Panc1 (cell line): ENCODE measurements around the gene SLPI. TPM values are rescaled to one million over a fixed set of nuclear protein-coding genes. Genes with fewer than 3 reads are reported as not detected.

Source experiments
- ATAC-seq: fragments of 200-7000 bp; cut with Tn5 transposase; 2 replicates; pipeline ENCODE4 v1.9.1; 2020; ENCODE audit warnings: mild to moderate bottlenecking, moderate library complexity
- Bru-seq: library from RNA; stranded (reverse); fragments of 400-500 nt; gene quantifications from one replicate; lab custom pipeline; 2021; lab: Mats Ljungman, UMichigan
- BruChase-seq, 2 experiments: library from RNA; stranded (reverse); fragments of 400-500 nt; gene quantifications; one replicate each; lab custom pipeline; 2021; lab: Mats Ljungman, UMichigan
- BruUV-seq: library from RNA; stranded (reverse); fragments of 400-500 nt; replicated peaks from 2 replicates; lab custom pipeline; 2021; lab: Mats Ljungman, UMichigan
- CTCF ChIA-PET: fragments of 300-600 bp; sonication (Branson Sonifier 250); formaldehyde crosslinking; loops from one replicate; lab custom pipeline; 2022; ENCODE audit warnings: antibody characterized with exemption; lab: Charles Lee
- POLR2A ChIA-PET: fragments of 300-600 bp; sonication (Branson Sonifier 250); formaldehyde crosslinking; loops from one replicate; lab custom pipeline; 2022; ENCODE audit warnings: antibody characterized with exemption; lab: Charles Lee
- DNase-seq: peaks from one replicate; pipeline ENCODE4 v3.0.0-alpha.2; 2010; ENCODE audit warnings: low read depth, low spot score
- H3K27ac ChIP-seq: 2 replicates; pipeline ENCODE4 v1.5.1; 2011; ENCODE audit warnings: mild to moderate bottlenecking, low read length, inconsistent platforms
- H3K27me3 ChIP-seq: fragments of 200-500 bp; sonication (Bioruptor generic); 2 replicates; pipeline ENCODE4 v1.6.0; 2014; ENCODE audit warnings: low read length, inconsistent platforms; ENCODE audit not compliant: control insufficient read depth, insufficient read depth
- H3K36me3 ChIP-seq: fragments of 200-500 bp; sonication (Bioruptor generic); 2 replicates; pipeline ENCODE4 v1.5.1; 2014; ENCODE audit warnings: inconsistent platforms, mild to moderate bottlenecking, low read length, moderate library complexity; ENCODE audit not compliant: control insufficient read depth, insufficient read depth
- H3K4me1 ChIP-seq: 2 replicates; pipeline ENCODE4 v1.5.1; 2011; ENCODE audit warnings: inconsistent platforms, mild to moderate bottlenecking, low read length, moderate library complexity; ENCODE audit not compliant: control insufficient read depth, insufficient read depth
- H3K4me3 ChIP-seq, 2 experiments: 2 replicates each; pipeline ENCODE4 v1.5.1; 2011 to 2012; ENCODE audit warnings: low read depth in 2 of 2, low read length in 2 of 2, mild to moderate bottlenecking in 2 of 2, inconsistent platforms in 1 of 2, moderate library complexity in 1 of 2
- H3K9me3 ChIP-seq: fragments of 200-500 bp; sonication (Bioruptor generic); 2 replicates; pipeline ENCODE4 v1.5.1; 2014; ENCODE audit warnings: low read depth, mild to moderate bottlenecking, inconsistent platforms, low read length, moderate library complexity; ENCODE audit not compliant: control insufficient read depth, insufficient read depth
- POLR2AphosphoS5 ChIP-seq: IDR thresholded peaks from 2 replicates; pipeline ENCODE4 v1.6.1; 2012; ENCODE audit warnings: mild to moderate bottlenecking, low read depth, low read length, moderate library complexity
- SIN3A ChIP-seq: IDR thresholded peaks from 2 replicates; pipeline ENCODE4 v1.6.1; 2012; ENCODE audit warnings: low read depth, mild to moderate bottlenecking, low read length, moderate library complexity, borderline replicate concordance; ENCODE audit not compliant: insufficient read depth
- TCF7L2 ChIP-seq: IDR thresholded peaks from 2 replicates; pipeline ENCODE4 v1.6.1; 2011; ENCODE audit warnings: mild to moderate bottlenecking, low read depth, low read length, inconsistent platforms
- in situ Hi-C: cut with HindIII; loops from 2 replicates; pipeline ENCODE4 v1.10.0; 2016; ENCODE audit warnings: low sequenced_read_pairs, low pct_unique_long_range_greater_than_20kb
- intact Hi-C: fragments of 100-400 bp; cut with micrococcal nuclease; formaldehyde crosslinking; loops from one replicate; pipeline ENCODE4 v1.10.0; 2022; ENCODE audit not compliant: unreplicated experiment
- long read RNA-seq: library from polyadenylated mRNA; unstranded; transcript quantifications from one replicate; pipeline ENCODE4 v2.0.0, GENCODE V29; 2021; ENCODE audit not compliant: unreplicated experiment
- polyA plus RNA-seq: library from polyadenylated mRNA; unstranded; fragments of >200 nt; gene quantifications from one replicate; pipeline ENCODE4 v1.2.1, GENCODE V29; 2012; ENCODE audit warnings: missing spikeins; ENCODE audit not compliant: insufficient read length
- total RNA-seq: library from RNA; stranded (reverse); gene quantifications from one replicate; pipeline ENCODE4 v1.2.1, GENCODE V29; 2021; ENCODE audit not compliant: unreplicated experiment
- TF ChIP-seq, protein P1 (sequence below), 2 experiments: IDR thresholded peaks; 2 replicates each; pipeline ENCODE4 v1.6.1; 2011 to 2012; ENCODE audit warnings: low read depth in 2 of 2, control low read depth in 1 of 2, low read length in 1 of 2, mild to moderate bottlenecking in 1 of 2, moderate library complexity in 1 of 2; ENCODE audit not compliant: insufficient read depth in 1 of 2
- TF ChIP-seq, protein P2 (sequence below): fragments of 450-650 bp; IDR thresholded peaks from 2 replicates; pipeline ENCODE4 v1.5.1; 2017; ENCODE audit warnings: mild to moderate bottlenecking

Gene SLPI, protein sequence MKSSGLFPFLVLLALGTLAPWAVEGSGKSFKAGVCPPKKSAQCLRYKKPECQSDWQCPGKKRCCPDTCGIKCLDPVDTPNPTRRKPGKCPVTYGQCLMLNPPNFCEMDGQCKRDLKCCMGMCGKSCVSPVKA
- total RNA-seq (0.74 TPM), Bru-seq, nascent RNA (not detected), BruChase-seq, experiment 1, labeled RNA remaining after a 2-hour chase (not detected), BruChase-seq, experiment 2, labeled RNA remaining after a 6-hour chase (not detected)
- not detected for polyA plus RNA-seq
- long read RNA-seq = 0 reads

DNA sequence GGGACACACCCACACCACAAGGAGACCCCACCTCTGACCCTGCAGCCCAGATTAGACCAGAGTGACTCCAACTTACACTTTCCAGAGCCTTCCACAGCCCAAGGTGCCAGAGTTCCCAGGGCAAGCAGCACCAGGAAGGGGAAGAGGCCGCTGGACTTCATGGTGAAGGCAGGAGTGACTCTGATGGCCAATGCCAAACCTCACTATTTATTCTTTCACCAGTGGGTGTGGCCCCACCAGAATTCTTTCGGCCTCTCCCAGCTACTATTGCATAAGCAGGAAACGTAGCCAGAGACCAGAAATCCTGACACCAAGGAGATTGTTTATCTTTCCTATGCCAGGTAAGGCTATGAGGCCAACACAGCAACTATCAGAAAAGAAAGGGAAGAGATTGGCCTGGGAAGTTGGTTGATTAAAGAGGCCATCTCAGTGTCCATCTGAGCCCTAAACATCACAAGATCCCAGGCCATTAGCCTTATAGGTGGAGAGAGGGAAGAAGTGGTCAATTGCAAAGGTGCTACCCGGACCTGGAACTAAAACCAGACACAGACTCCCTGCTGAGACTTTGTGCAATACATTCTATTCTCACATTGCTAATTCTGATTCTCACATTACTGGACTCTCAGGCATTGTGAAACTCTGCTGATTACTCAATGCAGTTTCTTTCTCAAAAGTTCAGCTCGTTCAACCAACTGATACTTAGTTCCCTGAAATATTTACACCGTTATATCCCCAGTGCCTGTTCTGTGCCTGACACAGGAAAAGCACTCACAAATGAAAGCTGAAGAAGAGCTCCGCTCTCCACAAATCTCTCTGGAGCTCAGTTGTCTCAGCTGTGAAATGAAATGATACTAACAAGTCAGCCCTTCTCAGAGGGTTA is at the start of gene SLPI:
TSS of gene SLPI (minus strand) at position 182 of the 880 bp plus-strand sequence. CDS start at position 161, 21 bp downstream.
- TF ChIP-seq SIN3A (no peak), POLR2AphosphoS5 (no peak)
- TF ChIP-seq, protein P1, sequence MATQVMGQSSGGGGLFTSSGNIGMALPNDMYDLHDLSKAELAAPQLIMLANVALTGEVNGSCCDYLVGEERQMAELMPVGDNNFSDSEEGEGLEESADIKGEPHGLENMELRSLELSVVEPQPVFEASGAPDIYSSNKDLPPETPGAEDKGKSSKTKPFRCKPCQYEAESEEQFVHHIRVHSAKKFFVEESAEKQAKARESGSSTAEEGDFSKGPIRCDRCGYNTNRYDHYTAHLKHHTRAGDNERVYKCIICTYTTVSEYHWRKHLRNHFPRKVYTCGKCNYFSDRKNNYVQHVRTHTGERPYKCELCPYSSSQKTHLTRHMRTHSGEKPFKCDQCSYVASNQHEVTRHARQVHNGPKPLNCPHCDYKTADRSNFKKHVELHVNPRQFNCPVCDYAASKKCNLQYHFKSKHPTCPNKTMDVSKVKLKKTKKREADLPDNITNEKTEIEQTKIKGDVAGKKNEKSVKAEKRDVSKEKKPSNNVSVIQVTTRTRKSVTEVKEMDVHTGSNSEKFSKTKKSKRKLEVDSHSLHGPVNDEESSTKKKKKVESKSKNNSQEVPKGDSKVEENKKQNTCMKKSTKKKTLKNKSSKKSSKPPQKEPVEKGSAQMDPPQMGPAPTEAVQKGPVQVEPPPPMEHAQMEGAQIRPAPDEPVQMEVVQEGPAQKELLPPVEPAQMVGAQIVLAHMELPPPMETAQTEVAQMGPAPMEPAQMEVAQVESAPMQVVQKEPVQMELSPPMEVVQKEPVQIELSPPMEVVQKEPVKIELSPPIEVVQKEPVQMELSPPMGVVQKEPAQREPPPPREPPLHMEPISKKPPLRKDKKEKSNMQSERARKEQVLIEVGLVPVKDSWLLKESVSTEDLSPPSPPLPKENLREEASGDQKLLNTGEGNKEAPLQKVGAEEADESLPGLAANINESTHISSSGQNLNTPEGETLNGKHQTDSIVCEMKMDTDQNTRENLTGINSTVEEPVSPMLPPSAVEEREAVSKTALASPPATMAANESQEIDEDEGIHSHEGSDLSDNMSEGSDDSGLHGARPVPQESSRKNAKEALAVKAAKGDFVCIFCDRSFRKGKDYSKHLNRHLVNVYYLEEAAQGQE (IDR thresholded peaks at IDR 0.05; ENCODE audit: insufficient read depth in 1 of 2, low read depth in 2 of 2, low read length in 1 of 2) = no peak
- TF ChIP-seq, protein P2, sequence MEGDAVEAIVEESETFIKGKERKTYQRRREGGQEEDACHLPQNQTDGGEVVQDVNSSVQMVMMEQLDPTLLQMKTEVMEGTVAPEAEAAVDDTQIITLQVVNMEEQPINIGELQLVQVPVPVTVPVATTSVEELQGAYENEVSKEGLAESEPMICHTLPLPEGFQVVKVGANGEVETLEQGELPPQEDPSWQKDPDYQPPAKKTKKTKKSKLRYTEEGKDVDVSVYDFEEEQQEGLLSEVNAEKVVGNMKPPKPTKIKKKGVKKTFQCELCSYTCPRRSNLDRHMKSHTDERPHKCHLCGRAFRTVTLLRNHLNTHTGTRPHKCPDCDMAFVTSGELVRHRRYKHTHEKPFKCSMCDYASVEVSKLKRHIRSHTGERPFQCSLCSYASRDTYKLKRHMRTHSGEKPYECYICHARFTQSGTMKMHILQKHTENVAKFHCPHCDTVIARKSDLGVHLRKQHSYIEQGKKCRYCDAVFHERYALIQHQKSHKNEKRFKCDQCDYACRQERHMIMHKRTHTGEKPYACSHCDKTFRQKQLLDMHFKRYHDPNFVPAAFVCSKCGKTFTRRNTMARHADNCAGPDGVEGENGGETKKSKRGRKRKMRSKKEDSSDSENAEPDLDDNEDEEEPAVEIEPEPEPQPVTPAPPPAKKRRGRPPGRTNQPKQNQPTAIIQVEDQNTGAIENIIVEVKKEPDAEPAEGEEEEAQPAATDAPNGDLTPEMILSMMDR = no peak
- no peak within 1 kb of the TSS for H3K27ac ChIP-seq
- ChIA-PET POLR2A (no interaction called here), CTCF (interaction anchor here (0.6 kb wide), 1 partner anchor 64 kb away, joined by 3 read pairs; no protein-coding TSS in a partner anchor)
- no peak within 1 kb of the TSS for H3K4me3 ChIP-seq
- ATAC-seq (no peak), DNase-seq (no peak)
- no peaks in the 10 kb centered on the region for H3K36me3 ChIP-seq
- no peaks in the 10 kb centered on the region for H3K9me3 ChIP-seq
- peaks cover 7% of the 10 kb centered on the region for H3K27me3 ChIP-seq
- no peaks in the 10 kb centered on the region for H3K4me1 ChIP-seq
- BruUV-seq = no TSS peak
- intact Hi-C loops = no loop called here
- in situ Hi-C loops = no loop called here

DNA sequence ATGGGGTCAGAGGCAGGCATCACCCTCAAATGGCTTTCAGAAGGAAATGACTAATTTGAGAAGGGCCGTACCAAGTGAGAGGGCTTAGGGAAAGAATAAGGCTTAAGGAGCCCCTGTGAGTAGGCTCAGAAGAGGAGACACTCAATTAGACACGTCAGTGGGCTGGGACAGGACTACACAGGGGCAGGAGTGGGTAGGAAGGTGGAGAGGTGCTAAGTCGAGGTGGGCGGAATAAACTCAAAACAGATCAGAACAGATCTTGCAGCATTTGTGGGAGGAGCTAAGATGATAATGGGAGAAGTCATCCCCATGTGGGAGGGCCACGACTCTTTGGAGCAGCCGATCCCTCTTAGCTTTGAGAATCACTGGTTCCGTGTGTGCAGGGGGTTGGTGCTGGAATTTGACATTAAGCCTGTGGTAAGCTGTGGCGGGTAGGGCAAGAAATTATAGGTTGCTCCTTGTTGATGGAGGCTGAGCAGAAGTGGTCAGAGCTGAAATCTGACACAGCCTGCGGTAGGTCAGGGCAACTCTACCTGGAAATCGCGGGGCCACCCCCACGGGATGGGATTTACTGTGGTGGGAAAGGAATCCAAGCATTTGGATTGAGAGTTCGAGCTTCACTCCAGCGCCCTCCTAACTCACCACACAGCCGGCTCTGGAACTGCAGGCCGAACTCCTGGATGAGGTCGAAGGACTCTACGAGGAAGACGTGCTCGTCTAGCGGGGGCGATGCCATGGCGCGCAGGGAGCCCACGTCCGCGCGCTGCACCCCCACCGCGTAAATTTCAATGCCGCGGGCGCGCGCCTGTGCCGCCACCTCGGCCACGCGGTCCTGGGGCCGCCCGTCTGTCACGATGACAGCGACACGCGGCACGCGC is 49.5 kb upstream of the SLPI start:
- BruUV-seq = no TSS peak
- Histone ChIP-seq H3K27ac (no peak overlapping the region), H3K27me3 (no peaks in the 10 kb centered on the region), H3K9me3 (no peaks in the 10 kb centered on the region), H3K4me1 (no peaks in the 10 kb centered on the region), H3K4me3 (no peak overlapping the region), H3K36me3 (no peaks in the 10 kb centered on the region)
- ATAC-seq (no peak), DNase-seq (no peak)
- ChIA-PET CTCF (interaction anchor here (1.9 kb wide), 1 partner anchor 10 kb away, joined by 10 read pairs; no protein-coding TSS in a partner anchor), POLR2A (no interaction called here)
- in situ Hi-C loops (no loop called here), intact Hi-C loops (no loop called here)
- no peak for TF ChIP-seq SIN3A
- TF ChIP-seq TCF7L2 = no peak
- no peak for TF ChIP-seq POLR2AphosphoS5
- TF ChIP-seq, protein P1 (IDR thresholded peaks at IDR 0.05; ENCODE audit: insufficient read depth in 1 of 2, low read depth in 2 of 2, low read length in 1 of 2) = no peak
- TF ChIP-seq, protein P2 = no peak
